Panc1 (cell line): ENCODE measurements around the gene JADE1. TPM values are rescaled to one million over a fixed set of nuclear protein-coding genes. Genes with fewer than 3 reads are reported as not detected.

Experiments
- ATAC-seq: fragments of 200-7000 bp; cut with Tn5 transposase; 2 replicates; pipeline ENCODE4 v1.9.1; 2020; ENCODE audit warnings: mild to moderate bottlenecking, moderate library complexity
- BruUV-seq: library from RNA; stranded (reverse); fragments of 400-500 nt; replicated peaks from 2 replicates; lab custom pipeline; 2021; lab: Mats Ljungman, UMichigan
- CTCF ChIA-PET: fragments of 300-600 bp; sonication (Branson Sonifier 250); formaldehyde crosslinking; loops from one replicate; lab custom pipeline; 2022; ENCODE audit warnings: antibody characterized with exemption; lab: Charles Lee
- POLR2A ChIA-PET: fragments of 300-600 bp; sonication (Branson Sonifier 250); formaldehyde crosslinking; loops from one replicate; lab custom pipeline; 2022; ENCODE audit warnings: antibody characterized with exemption; lab: Charles Lee
- DNase-seq: peaks from one replicate; pipeline ENCODE4 v3.0.0-alpha.2; 2010; ENCODE audit warnings: low read depth, low spot score
- H3K27ac ChIP-seq: 2 replicates; pipeline ENCODE4 v1.5.1; 2011; ENCODE audit warnings: mild to moderate bottlenecking, low read length, inconsistent platforms
- H3K27me3 ChIP-seq: fragments of 200-500 bp; sonication (Bioruptor generic); 2 replicates; pipeline ENCODE4 v1.6.0; 2014; ENCODE audit warnings: low read length, inconsistent platforms; ENCODE audit not compliant: control insufficient read depth, insufficient read depth
- H3K36me3 ChIP-seq: fragments of 200-500 bp; sonication (Bioruptor generic); 2 replicates; pipeline ENCODE4 v1.5.1; 2014; ENCODE audit warnings: inconsistent platforms, mild to moderate bottlenecking, low read length, moderate library complexity; ENCODE audit not compliant: control insufficient read depth, insufficient read depth
- H3K4me1 ChIP-seq: 2 replicates; pipeline ENCODE4 v1.5.1; 2011; ENCODE audit warnings: inconsistent platforms, mild to moderate bottlenecking, low read length, moderate library complexity; ENCODE audit not compliant: control insufficient read depth, insufficient read depth
- H3K4me3 ChIP-seq, 2 experiments: 2 replicates each; pipeline ENCODE4 v1.5.1; 2011 to 2012; ENCODE audit warnings: low read depth in 2 of 2, low read length in 2 of 2, mild to moderate bottlenecking in 2 of 2, inconsistent platforms in 1 of 2, moderate library complexity in 1 of 2
- H3K9me3 ChIP-seq: fragments of 200-500 bp; sonication (Bioruptor generic); 2 replicates; pipeline ENCODE4 v1.5.1; 2014; ENCODE audit warnings: low read depth, mild to moderate bottlenecking, inconsistent platforms, low read length, moderate library complexity; ENCODE audit not compliant: control insufficient read depth, insufficient read depth
- CTCF ChIP-seq: fragments of 450-650 bp; IDR thresholded peaks from 2 replicates; pipeline ENCODE4 v1.5.1; 2017; ENCODE audit warnings: mild to moderate bottlenecking
- POLR2AphosphoS5 ChIP-seq: IDR thresholded peaks from 2 replicates; pipeline ENCODE4 v1.6.1; 2012; ENCODE audit warnings: mild to moderate bottlenecking, low read depth, low read length, moderate library complexity
- REST ChIP-seq, 2 experiments: IDR thresholded peaks; 2 replicates each; pipeline ENCODE4 v1.6.1; 2011 to 2012; ENCODE audit warnings: low read depth in 2 of 2, control low read depth in 1 of 2, low read length in 1 of 2, mild to moderate bottlenecking in 1 of 2, moderate library complexity in 1 of 2; ENCODE audit not compliant: insufficient read depth in 1 of 2
- SIN3A ChIP-seq: IDR thresholded peaks from 2 replicates; pipeline ENCODE4 v1.6.1; 2012; ENCODE audit warnings: low read depth, mild to moderate bottlenecking, low read length, moderate library complexity, borderline replicate concordance; ENCODE audit not compliant: insufficient read depth
- TCF7L2 ChIP-seq: IDR thresholded peaks from 2 replicates; pipeline ENCODE4 v1.6.1; 2011; ENCODE audit warnings: mild to moderate bottlenecking, low read depth, low read length, inconsistent platforms
- in situ Hi-C: cut with HindIII; loops from 2 replicates; pipeline ENCODE4 v1.10.0; 2016; ENCODE audit warnings: low sequenced_read_pairs, low pct_unique_long_range_greater_than_20kb
- intact Hi-C: fragments of 100-400 bp; cut with micrococcal nuclease; formaldehyde crosslinking; loops from one replicate; pipeline ENCODE4 v1.10.0; 2022; ENCODE audit not compliant: unreplicated experiment
- total RNA-seq: library from RNA; stranded (reverse); gene quantifications from one replicate; pipeline ENCODE4 v1.2.1, GENCODE V29; 2021; ENCODE audit not compliant: unreplicated experiment

Gene JADE1
- total RNA-seq, 1 experiment from 2014 or later = 23.4 TPM

- in situ Hi-C loops (no loop called here), intact Hi-C loops (no loop called here)
- no peak overlapping the region for H3K4me3 ChIP-seq
- ATAC-seq (no peak), DNase-seq (no peak)
- no peaks in the 10 kb centered on the region for H3K9me3 ChIP-seq
- H3K27me3 ChIP-seq = no peaks in the 10 kb centered on the region
- H3K36me3 ChIP-seq = no peaks in the 10 kb centered on the region; the same call in 1 of the 2 replicates
- CTCF ChIA-PET = no interaction called here
- POLR2A ChIA-PET = interaction anchor here (0.6 kb wide), 1 partner anchor 15 kb away, joined by 4 read pairs; no protein-coding TSS in a partner anchor
- peaks cover 2% of the 10 kb centered on the region; the same call in 1 of the 2 replicates for H3K4me1 ChIP-seq
- TF ChIP-seq REST (IDR thresholded peaks at IDR 0.05; ENCODE audit: insufficient read depth in 1 of 2, low read depth in 2 of 2, low read length in 1 of 2) (no peak), POLR2AphosphoS5 (no peak), SIN3A (no peak), CTCF (no peak), TCF7L2 (no peak)
- no TSS peak for BruUV-seq
- no peak overlapping the region for H3K27ac ChIP-seq
These were observed 26.2 kb downstream of the JADE1 start for GRCh38 chr4:128835498-128836222.

- Histone ChIP-seq H3K36me3 (no peaks in the 10 kb centered on the region; the same call in 1 of the 2 replicates), H3K27me3 (no peaks in the 10 kb centered on the region), H3K27ac (no peak overlapping the region), H3K4me1 (no peaks in the 10 kb centered on the region), H3K9me3 (no peaks in the 10 kb centered on the region), H3K4me3 (no peak overlapping the region)
- CTCF ChIA-PET = no interaction called here
- in situ Hi-C loops (no loop called here), intact Hi-C loops (no loop called here)
- POLR2A ChIA-PET = no interaction called here
- ATAC-seq (no peak), DNase-seq (no peak)
- BruUV-seq = no TSS peak
- TF ChIP-seq TCF7L2 (no peak), SIN3A (no peak), REST (IDR thresholded peaks at IDR 0.05; ENCODE audit: insufficient read depth in 1 of 2, low read depth in 2 of 2, low read length in 1 of 2) (no peak), CTCF (no peak), POLR2AphosphoS5 (no peak)
These were observed 27.7 kb downstream of the JADE1 start for GRCh38 chr4:128837198-128837597.
